Naive thymus-derived CD8-positive, alpha-beta T cell (primary cell): ENCODE measurements around the gene THSD4. TPM values are rescaled to one million over a fixed set of nuclear protein-coding genes. Genes with fewer than 3 reads are reported as not detected.

Experiments
- ATAC-seq, 2 donors: fragments of 150-1000 bp; cut with Tn5 transposase in 1 of 2; sonication (Bioruptor Pico), chemical (Tn5 transposase) in 1 of 2; 1 replicate in 1 of 2; 2 replicates in 1 of 2; pipeline ENCODE4 v1.10.0; 2021; ENCODE audit warnings: mild to moderate bottlenecking in 2 of 2, moderate library complexity in 2 of 2
- POLR2A ChIA-PET: fragments of 350-600 bp; sonication (Branson Sonifier 250); formaldehyde crosslinking; loops from one replicate; lab custom pipeline; 2021; ENCODE audit warnings: antibody characterized with exemption; lab: Charles Lee
- DNase-seq, 10 donors: peaks; one replicate each; pipeline versions ENCODE4 v3.0.0 to v3.0.0-alpha.2; 2020 to 2022
- H3K27ac Mint-ChIP-seq, 10 donors: one replicate each; pipeline ENCODE4 v1.8.0; 2020 to 2022; ENCODE audit warnings: mild to moderate bottlenecking in 10 of 10, mixed read lengths in 10 of 10, moderate library complexity in 4 of 10, inconsistent platforms in 1 of 10
- H3K27me3 Mint-ChIP-seq, 5 donors: one replicate each; pipeline ENCODE4 v1.8.0; 2021 to 2022; ENCODE audit warnings: mixed read lengths in 5 of 5
- H3K36me3 Mint-ChIP-seq, 3 donors: one replicate each; pipeline ENCODE4 v1.8.0; 2020 to 2022; ENCODE audit warnings: mixed read lengths in 3 of 3, mild to moderate bottlenecking in 2 of 3, inconsistent platforms in 1 of 3
- H3K4me1 Mint-ChIP-seq, 4 donors: one replicate each; pipeline ENCODE4 v1.8.0; 2021 to 2022; ENCODE audit warnings: mixed read lengths in 4 of 4
- H3K4me3 Mint-ChIP-seq, 10 donors: one replicate each; pipeline ENCODE4 v1.8.0; 2020 to 2022; ENCODE audit warnings: mild to moderate bottlenecking in 10 of 10, mixed read lengths in 10 of 10, moderate library complexity in 6 of 10, inconsistent platforms in 1 of 10
- H3K9me3 Mint-ChIP-seq, 9 donors: one replicate each; pipeline ENCODE4 v1.8.0; 2020 to 2022; ENCODE audit warnings: mixed read lengths in 9 of 9, mild to moderate bottlenecking in 3 of 9, inconsistent platforms in 1 of 9, moderate library complexity in 1 of 9
- polyA plus RNA-seq, 3 donors: library from polyadenylated mRNA; unstranded; fragments of 300-500 nt; fragmentation: Illumina TruSeq; gene quantifications; one replicate each; pipeline ENCODE4 v1.2.3, GENCODE V29; 2021
- total RNA-seq, 8 experiments: library from RNA in 2 of 8; stranded (reverse) in 2 of 8; gene quantifications; one replicate each; pipeline ENCODE4 v1.2.3 and lab custom pipeline; 2021 to 2026

Gene THSD4
- total and polyA plus RNA-seq, 5 experiments from 2014 or later: not detected

DNA sequence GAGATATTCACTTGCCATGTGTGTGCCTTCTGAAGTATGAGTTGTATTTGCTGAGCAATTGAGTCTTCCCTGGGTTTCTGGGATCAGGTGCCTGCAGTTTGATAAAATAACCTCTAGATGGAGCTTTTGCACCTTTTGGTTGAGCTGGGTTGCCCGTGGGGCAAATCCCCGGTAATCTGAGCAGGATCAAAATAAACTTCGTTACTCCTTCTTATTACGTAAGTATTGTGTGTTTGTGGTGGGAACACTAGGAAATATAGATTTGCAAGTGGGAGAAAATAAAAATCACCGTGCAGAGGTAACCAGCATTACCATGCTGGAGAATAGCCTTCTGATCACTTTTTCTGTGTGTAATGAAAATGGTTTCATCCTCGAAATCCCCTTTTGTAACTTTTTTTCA is 417.7 kb downstream of the THSD4 start:
- H3K36me3 Mint-ChIP-seq: peaks cover 0 to 10% (median 2%) of the 10 kb centered on the region in 3 donors
- H3K27me3 Mint-ChIP-seq: peaks cover 14 to 29% (median 24%) of the 10 kb centered on the region in 5 donors
- POLR2A ChIA-PET: no interaction called here
- H3K27ac Mint-ChIP-seq: no peak overlapping the region
- peaks cover 0 to 14% (median 8%) of the 10 kb centered on the region in 9 donors for H3K9me3 Mint-ChIP-seq
- DNase-seq: no peak
- no peak overlapping the region for H3K4me3 Mint-ChIP-seq
- no peak for ATAC-seq
- H3K4me1 Mint-ChIP-seq: no peaks in the 10 kb centered on the region

DNA sequence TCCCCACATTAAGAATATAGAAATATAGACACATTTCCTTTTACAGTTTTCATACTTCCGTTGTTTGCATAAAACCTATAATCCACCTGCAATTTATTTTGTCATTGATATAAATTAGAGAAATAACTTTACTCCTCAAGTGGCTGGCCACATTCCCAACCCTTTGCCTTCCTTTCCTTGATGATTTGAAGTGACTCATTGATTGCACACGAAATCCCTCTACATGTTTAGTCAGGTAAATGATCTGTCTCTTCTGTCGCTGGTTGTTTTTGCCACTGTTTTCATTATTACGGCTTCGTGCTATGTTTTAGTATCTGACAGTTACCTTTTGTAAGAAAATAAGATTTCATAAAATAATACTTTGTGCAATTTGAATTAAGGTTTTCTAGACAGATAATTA is 422.9 kb downstream of the THSD4 start:
- peaks cover 0 to 9% (median 4%) of the 10 kb centered on the region in 9 donors for H3K9me3 Mint-ChIP-seq
- DNase-seq (no peak), ATAC-seq (no peak)
- H3K4me3 Mint-ChIP-seq: no peak overlapping the region
- H3K4me1 Mint-ChIP-seq: no peaks in the 10 kb centered on the region
- no peak overlapping the region for H3K27ac Mint-ChIP-seq
- peaks cover 8 to 20% (median 13%) of the 10 kb centered on the region in 5 donors for H3K27me3 Mint-ChIP-seq
- POLR2A ChIA-PET: no interaction called here
- peaks cover 0 to 2% (median 1%) of the 10 kb centered on the region in 3 donors for H3K36me3 Mint-ChIP-seq

DNA sequence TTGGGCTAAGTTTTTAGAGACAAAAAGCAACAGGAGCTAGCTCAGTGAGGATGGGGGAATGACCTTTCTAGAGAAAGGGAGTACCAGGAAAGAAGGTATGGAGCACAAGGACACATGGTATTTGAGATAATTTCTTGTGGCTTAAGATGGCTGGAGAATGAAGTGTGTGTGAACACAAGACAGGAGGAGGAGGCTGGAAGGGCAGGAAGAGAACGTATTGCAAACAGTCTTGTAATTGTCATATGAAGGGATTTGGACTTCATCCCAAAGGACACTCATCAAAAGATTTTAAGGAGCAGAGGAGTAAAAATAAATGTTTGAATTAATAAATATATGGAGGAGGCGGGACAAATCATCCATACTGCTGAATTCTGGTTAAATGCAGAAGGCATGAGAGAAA is 426.5 kb downstream of the THSD4 start:
- H3K27me3 Mint-ChIP-seq: peaks cover 8 to 34% (median 13%) of the 10 kb centered on the region in 5 donors
- POLR2A ChIA-PET: no interaction called here

DNA sequence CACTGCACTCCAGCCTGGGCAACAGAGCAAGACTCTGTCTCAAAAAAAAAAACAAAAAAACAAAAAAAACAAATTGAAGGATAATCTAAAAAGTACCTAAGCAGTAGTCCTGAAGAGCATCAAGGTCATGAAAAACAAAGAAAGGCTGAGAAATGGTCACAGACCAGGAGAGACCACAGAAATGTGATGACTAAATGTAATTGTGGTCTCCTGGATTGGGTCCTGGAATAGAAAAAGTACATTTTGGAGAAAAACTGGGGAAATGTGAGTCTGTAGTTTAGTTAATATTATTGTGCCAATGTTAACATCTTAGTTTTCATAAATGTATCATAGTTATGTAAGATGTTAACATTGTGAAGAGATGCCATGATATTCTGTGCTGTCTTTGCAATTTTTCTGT is 427.6 kb downstream of the THSD4 start:
- ATAC-seq (no peak), DNase-seq (no peak)
- no peak overlapping the region for H3K4me3 Mint-ChIP-seq
- H3K4me1 Mint-ChIP-seq: no peaks in the 10 kb centered on the region
- POLR2A ChIA-PET: no interaction called here
- peaks cover 0 to 9% (median 0%) of the 10 kb centered on the region in 9 donors for H3K9me3 Mint-ChIP-seq
- H3K27me3 Mint-ChIP-seq: peaks cover 8 to 35% (median 13%) of the 10 kb centered on the region in 5 donors
- no peak overlapping the region for H3K27ac Mint-ChIP-seq
- H3K36me3 Mint-ChIP-seq: no peaks in the 10 kb centered on the region

More for the DNA sequence above, 426.5 kb downstream of the THSD4 start:
- no peaks in the 10 kb centered on the region for H3K36me3 Mint-ChIP-seq
- H3K9me3 Mint-ChIP-seq: peaks cover 0 to 9% (median 0%) of the 10 kb centered on the region in 9 donors
- no peak overlapping the region for H3K4me3 Mint-ChIP-seq
- H3K4me1 Mint-ChIP-seq: no peaks in the 10 kb centered on the region
- no peak overlapping the region for H3K27ac Mint-ChIP-seq
- ATAC-seq: no peak
- DNase-seq: no peak

DNA sequence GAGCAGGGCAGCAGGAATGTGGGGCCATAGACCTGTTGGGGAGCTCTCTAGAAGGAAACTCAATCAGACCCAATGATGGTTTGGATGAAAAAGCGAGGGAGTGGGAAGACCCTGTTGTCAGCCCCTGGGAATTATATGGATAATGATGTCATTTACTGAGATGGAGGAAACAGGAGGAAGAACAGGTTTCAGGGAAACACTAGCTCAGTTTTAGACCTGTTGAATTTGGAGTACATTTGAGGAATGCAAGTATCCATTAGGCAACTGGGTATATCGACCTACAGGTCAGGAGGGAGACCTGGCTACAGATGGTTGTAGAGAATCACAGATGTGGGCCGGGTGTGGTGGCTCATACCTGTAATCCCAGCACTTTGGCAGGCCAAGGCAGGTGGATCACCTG is 428.1 kb downstream of the THSD4 start:
- peaks cover 0 to 9% (median 0%) of the 10 kb centered on the region in 9 donors for H3K9me3 Mint-ChIP-seq
- H3K27me3 Mint-ChIP-seq: peaks cover 11 to 41% (median 13%) of the 10 kb centered on the region in 5 donors
- DNase-seq (no peak), ATAC-seq (no peak)
- POLR2A ChIA-PET: no interaction called here
- no peaks in the 10 kb centered on the region for H3K36me3 Mint-ChIP-seq
- no peak overlapping the region for H3K27ac Mint-ChIP-seq
- H3K4me3 Mint-ChIP-seq: no peak overlapping the region
- peaks cover 0 to under 1% (median 0%) of the 10 kb centered on the region in 4 donors for H3K4me1 Mint-ChIP-seq

DNA sequence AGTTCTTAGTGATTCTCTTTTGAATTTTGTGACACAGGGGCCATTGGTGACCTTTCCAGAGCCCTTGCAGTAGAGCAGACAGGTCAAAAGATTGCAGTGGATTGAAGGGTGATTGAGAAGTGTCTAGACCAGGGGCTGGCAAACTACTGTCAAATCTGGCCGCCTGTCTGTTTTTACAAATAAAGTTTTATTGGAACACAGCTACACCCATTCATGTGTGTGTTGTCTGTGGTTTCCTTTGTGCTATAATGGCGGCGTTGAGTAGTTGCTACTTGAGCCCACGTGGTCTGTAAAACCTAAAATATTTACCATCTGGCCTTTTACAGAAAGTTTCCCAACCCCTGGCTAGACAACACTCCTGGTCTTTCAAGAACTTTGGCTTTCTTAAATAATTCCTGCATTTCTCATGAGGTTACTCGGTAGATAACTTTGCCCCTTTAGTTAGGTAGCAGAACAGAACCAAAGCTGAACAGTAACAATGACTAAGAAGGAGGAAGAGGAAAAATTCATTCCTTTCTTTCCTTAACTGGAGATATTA is 430.0 kb downstream of the THSD4 start:
- no peak for ATAC-seq
- Mint-ChIP-seq H3K36me3 (no peaks in the 10 kb centered on the region), H3K4me1 (peaks cover 0 to 1% (median 0%) of the 10 kb centered on the region in 4 donors), H3K27me3 (peaks cover 10 to 59% (median 18%) of the 10 kb centered on the region in 5 donors), H3K9me3 (peaks cover 0 to 9% (median 0%) of the 10 kb centered on the region in 9 donors), H3K4me3 (no peak overlapping the region), H3K27ac (no peak overlapping the region)
- POLR2A ChIA-PET: no interaction called here
- no peak for DNase-seq

DNA sequence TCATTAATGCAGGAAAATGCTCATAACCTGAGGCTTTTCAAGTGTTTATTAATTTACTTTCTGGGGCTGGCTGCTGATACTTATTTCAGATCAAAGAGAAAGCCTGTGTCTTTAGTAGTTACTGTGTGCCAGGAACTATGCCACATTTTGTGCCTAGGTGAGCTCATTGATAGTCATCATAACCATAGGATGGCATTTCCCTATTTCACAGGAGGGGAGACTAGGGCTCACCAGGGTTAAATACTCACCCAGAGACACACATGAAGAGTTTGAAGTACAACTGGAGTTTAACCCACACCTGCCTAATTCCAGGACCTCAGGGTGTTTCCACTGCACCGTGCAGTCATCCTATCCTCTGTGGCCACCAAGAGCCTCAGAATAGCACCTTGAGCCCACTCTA is 430.7 kb downstream of the THSD4 start:
- Mint-ChIP-seq H3K4me1 (peaks cover 0 to 1% (median 0%) of the 10 kb centered on the region in 4 donors), H3K27me3 (peaks cover 10 to 59% (median 16%) of the 10 kb centered on the region in 5 donors), H3K36me3 (no peaks in the 10 kb centered on the region), H3K27ac (no peak overlapping the region), H3K9me3 (peaks cover 0 to 9% (median 0%) of the 10 kb centered on the region in 9 donors), H3K4me3 (no peak overlapping the region)
- ATAC-seq (no peak), DNase-seq (no peak)
- POLR2A ChIA-PET: no interaction called here

DNA sequence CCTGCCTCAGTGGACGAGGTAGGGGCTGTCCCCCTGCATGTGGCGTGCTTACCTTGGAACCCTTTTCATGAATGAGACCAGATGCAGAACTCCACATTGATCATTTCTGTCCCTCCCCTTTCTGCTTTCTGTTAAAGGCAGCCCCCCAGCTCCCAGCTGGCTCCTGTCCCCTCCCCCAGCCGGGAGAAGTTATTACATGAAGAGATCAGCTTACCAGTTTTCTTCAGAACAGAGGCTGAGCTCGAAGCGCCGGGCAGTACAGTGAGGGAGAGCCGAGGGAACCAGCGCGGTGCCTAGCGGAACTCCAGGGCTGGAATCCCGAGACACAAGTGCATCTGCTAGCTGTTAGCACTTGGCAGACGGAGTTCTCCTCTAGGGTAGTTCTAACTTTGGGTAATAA is 431.7 kb downstream of the THSD4 start:
- peaks cover 0 to 1% (median 0%) of the 10 kb centered on the region in 4 donors for H3K4me1 Mint-ChIP-seq

DNA sequence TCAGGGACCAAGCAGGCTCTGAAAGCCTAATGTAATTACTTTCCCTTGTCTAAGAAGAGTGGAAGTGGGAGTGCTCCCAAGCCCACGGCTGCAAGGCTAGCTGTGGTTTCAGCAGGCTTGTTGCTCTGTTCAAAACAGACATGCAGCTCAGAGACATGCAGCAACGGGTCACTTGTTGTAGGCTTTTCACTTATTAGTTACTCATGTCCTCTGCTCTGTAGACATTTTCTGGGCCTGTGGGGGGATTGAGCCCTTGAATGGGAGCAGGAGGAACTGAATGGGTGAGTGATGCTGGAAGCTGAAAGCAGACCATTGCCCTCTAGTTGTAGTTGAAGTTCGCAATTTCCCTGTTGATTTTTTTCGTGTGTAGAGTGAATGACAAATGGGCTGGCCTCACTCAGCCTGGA is 433.1 kb downstream of the THSD4 start:
- peaks cover 4 to 37% (median 5%) of the 10 kb centered on the region in 5 donors for H3K27me3 Mint-ChIP-seq
- H3K27ac Mint-ChIP-seq: no peak overlapping the region
- DNase-seq: no peak
- H3K4me1 Mint-ChIP-seq: peaks cover 0 to 1% (median 0%) of the 10 kb centered on the region in 4 donors
- POLR2A ChIA-PET: no interaction called here
- H3K4me3 Mint-ChIP-seq: no peak overlapping the region
- ATAC-seq: no peak
- H3K9me3 Mint-ChIP-seq: peaks cover 0 to 9% (median 0%) of the 10 kb centered on the region in 9 donors
- no peaks in the 10 kb centered on the region for H3K36me3 Mint-ChIP-seq

More for the DNA sequence above, 431.7 kb downstream of the THSD4 start:
- H3K27ac Mint-ChIP-seq: no peak overlapping the region
- H3K27me3 Mint-ChIP-seq: peaks cover 7 to 50% (median 9%) of the 10 kb centered on the region in 5 donors
- H3K4me3 Mint-ChIP-seq: no peak overlapping the region
- ATAC-seq (no peak), DNase-seq (no peak)
- no peaks in the 10 kb centered on the region for H3K36me3 Mint-ChIP-seq
- POLR2A ChIA-PET: no interaction called here
- H3K9me3 Mint-ChIP-seq: peaks cover 0 to 9% (median 0%) of the 10 kb centered on the region in 9 donors

DNA sequence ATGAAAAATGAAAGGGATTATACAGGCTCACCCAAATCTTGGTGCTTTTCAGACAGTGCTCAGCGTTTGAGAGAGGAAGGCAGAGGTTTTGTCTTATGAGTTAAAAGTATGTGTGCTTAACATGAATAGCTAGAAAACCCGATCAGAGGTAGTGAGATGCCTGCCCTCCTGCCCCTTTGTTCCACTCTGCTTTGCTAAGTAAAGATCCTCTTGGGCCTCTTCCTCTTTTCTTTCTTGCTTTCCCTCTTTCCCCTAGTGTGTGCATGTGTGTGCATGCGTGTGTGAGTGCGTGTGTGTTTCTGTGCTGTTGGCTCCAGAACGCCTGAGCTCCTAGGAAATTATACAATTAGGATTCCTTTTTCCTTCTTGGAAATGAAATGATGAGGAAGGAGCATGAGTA is 433.8 kb downstream of the THSD4 start:
- Mint-ChIP-seq H3K4me3 (no peak overlapping the region), H3K27ac (no peak overlapping the region), H3K9me3 (peaks cover 0 to 9% (median 0%) of the 10 kb centered on the region in 9 donors), H3K36me3 (no peaks in the 10 kb centered on the region), H3K27me3 (peaks cover 4 to 33% (median 5%) of the 10 kb centered on the region in 5 donors), H3K4me1 (peaks cover 0 to 1% (median 0%) of the 10 kb centered on the region in 4 donors)
- ATAC-seq (no peak), DNase-seq (no peak)
- POLR2A ChIA-PET: no interaction called here

DNA sequence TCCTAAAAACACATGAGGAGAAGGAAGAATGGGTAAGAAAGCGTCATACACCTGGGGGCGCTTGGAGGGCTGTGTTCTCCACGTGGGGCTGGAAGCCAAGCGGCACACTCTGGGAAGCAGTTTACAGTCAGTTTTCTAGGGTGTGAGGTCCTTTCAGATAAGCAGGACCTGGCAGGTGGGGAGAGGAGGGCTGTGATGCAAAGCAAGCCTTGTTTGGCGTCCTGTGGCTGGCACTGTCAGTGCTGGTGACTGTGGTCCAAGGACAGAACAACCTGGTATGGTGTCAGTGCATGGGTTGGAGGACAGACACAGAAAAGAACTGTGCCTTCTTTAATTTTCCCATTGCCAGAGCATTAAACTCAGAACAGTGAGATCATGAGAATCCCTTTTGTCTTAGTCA is 434.4 kb downstream of the THSD4 start:
- H3K9me3 Mint-ChIP-seq: peaks cover 0 to 5% (median 0%) of the 10 kb centered on the region in 9 donors
- POLR2A ChIA-PET: no interaction called here
- DNase-seq: no peak
- H3K4me3 Mint-ChIP-seq: no peak overlapping the region
- peaks cover 4 to 29% (median 5%) of the 10 kb centered on the region in 5 donors for H3K27me3 Mint-ChIP-seq
- no peak for ATAC-seq
- H3K36me3 Mint-ChIP-seq: no peaks in the 10 kb centered on the region
- H3K4me1 Mint-ChIP-seq: peaks cover 0 to 1% (median 0%) of the 10 kb centered on the region in 4 donors
- H3K27ac Mint-ChIP-seq: peak overlapping the region in 1 of 10 donors; percentile 21

DNA sequence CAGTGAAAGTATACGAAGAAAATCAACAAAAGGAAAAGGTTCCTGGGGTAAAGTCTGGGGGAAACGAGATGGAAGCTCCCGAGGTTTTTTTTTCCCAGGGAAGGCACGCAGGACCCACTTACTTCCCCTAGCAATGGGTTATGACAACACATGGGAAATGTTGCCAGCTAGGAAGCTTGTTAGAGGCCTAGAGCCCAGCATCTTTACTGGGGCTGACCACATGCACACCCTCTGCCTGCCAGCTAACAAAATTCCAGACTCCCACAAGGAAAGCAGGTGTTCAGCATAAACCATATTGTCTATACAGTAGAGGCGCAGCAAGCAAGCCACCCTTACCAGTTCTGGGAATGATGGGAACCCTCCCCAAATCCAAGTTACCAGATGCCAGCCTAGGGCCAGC is 436.3 kb downstream of the THSD4 start:
- Mint-ChIP-seq H3K27ac (no peak overlapping the region), H3K9me3 (no peaks in the 10 kb centered on the region), H3K4me3 (no peak overlapping the region), H3K4me1 (peaks cover 0 to 1% (median 0%) of the 10 kb centered on the region in 4 donors), H3K27me3 (peaks cover 2 to 25% (median 5%) of the 10 kb centered on the region in 5 donors), H3K36me3 (no peaks in the 10 kb centered on the region)
- no peak for DNase-seq
- no peak for ATAC-seq
- POLR2A ChIA-PET: no interaction called here

DNA sequence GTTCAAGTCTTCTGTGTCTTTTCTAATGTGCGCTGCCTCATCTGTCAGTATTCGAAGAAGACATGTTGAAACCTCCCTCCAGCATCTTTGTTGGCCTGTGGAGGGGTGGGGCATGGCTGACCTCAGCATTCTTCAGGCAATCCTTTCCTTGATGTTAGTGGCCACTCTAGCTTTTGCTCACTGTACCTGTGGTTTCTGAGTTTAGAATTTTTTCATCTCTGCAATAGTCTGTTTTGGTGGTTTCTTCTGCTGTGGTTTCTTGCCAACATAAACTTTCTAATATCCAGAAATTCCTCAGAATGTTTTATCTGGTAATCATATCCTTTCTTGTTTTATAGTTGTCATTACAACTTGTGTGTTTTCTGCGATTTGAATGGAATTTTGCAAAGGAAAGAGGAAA is 443.8 kb downstream of the THSD4 start:
- Mint-ChIP-seq H3K4me3 (no peak overlapping the region), H3K27me3 (peaks cover 11 to 32% (median 20%) of the 10 kb centered on the region in 5 donors), H3K27ac (no peak overlapping the region), H3K9me3 (peaks cover 0 to 13% (median 2%) of the 10 kb centered on the region in 9 donors), H3K36me3 (peaks cover 0 to 3% (median 0%) of the 10 kb centered on the region in 3 donors), H3K4me1 (no peaks in the 10 kb centered on the region)
- ATAC-seq: no peak
- POLR2A ChIA-PET: no interaction called here
- no peak for DNase-seq
